Activated T-helper 1 cell treated with anti-CD3 and anti-CD28 coated beads, Interleukin-12 subunit alpha, Interleukin-12 subunit beta, Interleukin-2, Interleukin-4 antibody, amounts not matched to agents 30 ng/mL and 10 ng/mL and 1 ng/mL, durations not matched to agents 14 hours and 24 hours and 36 hours (primary cell): ENCODE results near the gene BBS10. TPM values are rescaled to one million over a fixed set of nuclear protein-coding genes. Genes with fewer than 3 reads are reported as not detected.

Source experiments
- total RNA-seq: library from RNA; stranded (reverse); gene quantifications from 2 replicates; pipeline ENCODE4 v1.2.3, GENCODE V29; 2022

The BBS10 gene
- total RNA-seq, 1 donor from 2014 or later, result 3.7 TPM

Other genes with a start within 250 kb of the BBS10 start
- 86.9 and 95.9 TPM in 2 replicates for gene OSBPL8, start 211.4 kb upstream of the BBS10 start, total RNA-seq